GM12872 (cell line): Measurements from ENCODE around the gene EGFL8.

Experiments used
- TF ChIP-seq, protein P1 (sequence below): IDR thresholded peaks from 3 replicates; pipeline ENCODE4 v1.5.1; 2011; ENCODE audit warnings: low read depth, mild to moderate bottlenecking, low read length, moderate library complexity; ENCODE audit not compliant: insufficient read depth

Gene EGFL8

GRCh38 chr6:32166411-32167061 lies 2.1 kb downstream of the EGFL8 start:
- TF ChIP-seq, protein P1, sequence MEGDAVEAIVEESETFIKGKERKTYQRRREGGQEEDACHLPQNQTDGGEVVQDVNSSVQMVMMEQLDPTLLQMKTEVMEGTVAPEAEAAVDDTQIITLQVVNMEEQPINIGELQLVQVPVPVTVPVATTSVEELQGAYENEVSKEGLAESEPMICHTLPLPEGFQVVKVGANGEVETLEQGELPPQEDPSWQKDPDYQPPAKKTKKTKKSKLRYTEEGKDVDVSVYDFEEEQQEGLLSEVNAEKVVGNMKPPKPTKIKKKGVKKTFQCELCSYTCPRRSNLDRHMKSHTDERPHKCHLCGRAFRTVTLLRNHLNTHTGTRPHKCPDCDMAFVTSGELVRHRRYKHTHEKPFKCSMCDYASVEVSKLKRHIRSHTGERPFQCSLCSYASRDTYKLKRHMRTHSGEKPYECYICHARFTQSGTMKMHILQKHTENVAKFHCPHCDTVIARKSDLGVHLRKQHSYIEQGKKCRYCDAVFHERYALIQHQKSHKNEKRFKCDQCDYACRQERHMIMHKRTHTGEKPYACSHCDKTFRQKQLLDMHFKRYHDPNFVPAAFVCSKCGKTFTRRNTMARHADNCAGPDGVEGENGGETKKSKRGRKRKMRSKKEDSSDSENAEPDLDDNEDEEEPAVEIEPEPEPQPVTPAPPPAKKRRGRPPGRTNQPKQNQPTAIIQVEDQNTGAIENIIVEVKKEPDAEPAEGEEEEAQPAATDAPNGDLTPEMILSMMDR, result no peak

DNA sequence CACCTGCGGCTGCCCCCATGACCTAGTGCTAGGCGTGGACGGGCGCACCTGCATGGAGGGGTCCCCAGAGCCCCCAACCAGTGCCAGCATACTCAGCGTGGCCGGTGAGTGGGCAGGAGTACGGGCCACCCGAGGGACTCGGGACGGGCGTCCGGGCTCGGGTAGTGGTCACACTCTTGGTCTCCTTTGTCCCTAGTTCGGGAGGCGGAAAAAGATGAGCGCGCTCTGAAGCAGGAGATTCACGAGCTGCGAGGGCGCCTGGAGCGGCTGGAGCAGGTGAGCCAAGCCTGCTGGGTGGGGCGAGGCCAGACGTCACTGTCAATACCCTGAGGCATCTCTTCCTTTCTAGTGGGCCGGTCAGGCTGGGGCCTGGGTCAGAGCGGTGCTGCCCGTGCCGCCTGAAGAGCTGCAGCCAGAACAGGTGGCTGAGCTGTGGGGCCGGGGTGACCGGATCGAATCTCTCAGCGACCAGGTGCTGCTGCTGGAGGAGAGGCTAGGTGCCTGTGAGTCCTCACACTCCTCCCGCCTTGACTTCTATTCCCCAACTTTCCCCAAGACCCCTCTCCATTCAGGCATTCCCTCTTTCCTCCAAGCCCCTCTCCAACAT lies 2.9 kb downstream of the EGFL8 start:
- TF ChIP-seq, protein P1, result no peak

DNA sequence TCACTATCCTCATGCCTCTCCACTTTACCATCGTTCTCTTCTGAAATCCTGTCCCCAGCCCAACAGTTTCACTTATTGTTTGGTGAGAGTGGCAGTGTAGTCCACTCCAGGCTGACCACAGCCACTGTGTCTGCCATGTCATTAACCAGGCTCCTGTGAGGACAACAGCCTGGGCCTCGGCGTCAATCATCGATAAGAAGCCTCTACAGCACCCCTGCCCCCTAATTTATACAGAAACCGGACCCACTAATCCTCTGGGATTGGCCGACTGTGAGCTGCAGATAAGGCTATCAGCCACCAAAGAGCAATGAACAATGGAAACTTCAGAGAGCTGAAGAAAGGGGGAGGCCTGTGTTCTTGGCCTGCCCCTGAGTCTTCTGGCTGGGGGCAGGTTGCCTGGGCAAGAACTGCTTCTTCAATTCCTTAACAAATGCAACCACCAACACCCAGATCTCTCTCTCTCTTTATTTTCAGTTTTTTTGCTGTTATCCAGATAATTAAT lies 3.4 kb downstream of the EGFL8 start:
- TF ChIP-seq, protein P1, result no peak

DNA sequence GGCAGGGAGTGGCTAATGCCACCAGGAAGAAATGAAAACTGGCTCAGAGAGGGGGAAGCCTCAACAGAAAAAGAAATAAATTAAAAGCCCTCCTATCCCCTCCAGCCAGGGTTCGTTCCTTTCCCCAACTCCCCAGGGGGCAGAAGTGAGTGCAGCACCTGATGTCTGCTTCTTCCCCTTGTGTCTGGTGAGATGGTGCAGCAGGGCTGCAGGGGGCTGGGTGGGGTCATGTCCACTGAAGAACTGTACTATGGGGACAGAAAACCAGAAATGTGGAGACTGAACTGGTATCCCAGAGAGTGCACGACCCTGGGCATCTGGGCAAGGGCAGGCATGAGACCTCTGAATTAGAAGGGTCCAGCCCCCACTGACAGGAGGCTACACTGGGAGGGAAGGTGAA lies 4.0 kb downstream of the EGFL8 start:
- TF ChIP-seq, protein P1, result no peak

GRCh38 chr6:32168807-32169591 lies 4.6 kb downstream of the EGFL8 start:
- TF ChIP-seq, protein P1, result 0 out of 3 replicates have a peak, but pooled peaks have one; percentile 13

DNA sequence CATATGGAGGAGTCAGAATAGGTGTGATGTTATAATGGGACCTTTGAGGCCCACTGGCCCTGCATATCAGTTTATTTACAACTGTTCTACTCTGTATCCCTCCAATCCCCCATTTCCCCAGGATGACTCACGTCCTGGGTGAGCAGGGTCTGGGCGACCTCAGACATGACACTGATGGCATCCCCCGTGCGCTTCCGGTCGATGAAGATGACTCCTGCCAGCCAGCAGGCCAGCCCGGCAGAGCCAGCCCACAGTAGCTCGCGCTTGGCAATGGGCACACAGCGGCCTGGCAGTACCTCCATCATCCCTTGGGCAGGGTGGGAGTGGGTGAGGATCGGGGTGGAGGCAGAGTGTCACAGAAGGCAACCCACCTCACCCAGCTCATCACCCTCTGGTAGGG lies 5.9 kb downstream of the EGFL8 start:
- TF ChIP-seq, protein P1, result no peak

DNA sequence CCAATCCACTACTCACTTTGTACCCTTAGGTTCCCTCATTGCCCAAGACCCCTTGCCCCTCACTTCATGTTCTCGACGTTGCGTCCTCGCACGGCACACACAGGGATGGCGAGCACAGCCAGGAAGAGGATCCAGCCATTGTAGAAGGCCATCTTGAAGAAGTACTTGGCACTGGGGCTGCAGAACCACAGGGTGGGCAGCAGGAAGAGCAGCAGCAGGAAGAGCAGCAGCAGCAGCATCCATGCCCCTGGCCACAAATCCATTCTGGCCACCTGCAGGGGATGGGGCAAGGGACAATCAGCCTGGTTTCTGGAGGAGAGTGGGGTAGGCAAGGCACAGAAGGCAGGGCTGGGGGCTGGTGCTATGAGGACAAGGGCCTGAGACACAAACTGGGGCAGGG lies 6.8 kb downstream of the EGFL8 start:
- TF ChIP-seq, protein P1, result no peak
